ENCODE data around the gene SLC37A1. TPM values are rescaled to one million over a fixed set of nuclear protein-coding genes. Genes with fewer than 3 reads are reported as not detected.

Gene SLC37A1
- total RNA-seq, 1 experiment from 2014 or later, result 23.5 TPM

GRCh38 chr21:42489991-42490390, 23.7 kb upstream of the SLC37A1 start:
- Histone ChIP-seq H4K20me1 (ENCODE audit: insufficient read depth) (no peaks in the 10 kb centered on the region), H3K4me2 (no peak overlapping the region), H3K27me3 (ENCODE audit: insufficient read depth, low read depth) (no peaks in the 10 kb centered on the region), H2AFZ (no peak overlapping the region), H3K9me2 (ENCODE audit: insufficient read depth) (no peaks in the 10 kb centered on the region), H3K79me2 (ENCODE audit: low read depth) (no peaks in the 10 kb centered on the region), H3K9me3 (ENCODE audit: insufficient read depth, low read depth) (no peaks in the 10 kb centered on the region), H3K4me1 (replicated peaks; ENCODE audit: insufficient read depth) (peaks cover 1% of the 10 kb centered on the region; the same call in 1 of the 2 replicates), H3F3A (ENCODE audit: insufficient read depth, low read depth) (no peaks in the 10 kb centered on the region), H3K36me3 (ENCODE audit: low read depth) (no peaks in the 10 kb centered on the region), H3K27ac (no peak overlapping the region), H3K4me3 (no peak overlapping the region)
- TF ChIP-seq CTCF (conservative IDR thresholded peaks at IDR 0.05) (no peak), EZH2 (IDR thresholded peaks at IDR 0.05; ENCODE audit: low read depth) (no peak)
- BruUV-seq (replicated peaks), result no TSS peak
- no peak for DNase-seq
- CTCF ChIA-PET, result no interaction called here
- intact Hi-C loops (cut with micrococcal nuclease; ENCODE audit: unreplicated experiment), result no loop called here
- POLR2A ChIA-PET (ENCODE audit: unreplicated experiment), result no interaction called here

- no peaks in the 10 kb centered on the region for H3K9me3 ChIP-seq (ENCODE audit: insufficient read depth, low read depth)
- DNase-seq, result no peak
- no peaks in the 10 kb centered on the region for H3F3A ChIP-seq (ENCODE audit: insufficient read depth, low read depth)
- no peaks in the 10 kb centered on the region for H3K27me3 ChIP-seq (ENCODE audit: insufficient read depth, low read depth)
- H3K4me1 ChIP-seq (replicated peaks; ENCODE audit: insufficient read depth), result peaks cover 8% of the 10 kb centered on the region; the same call in 1 of the 2 replicates
- H3K79me2 ChIP-seq (ENCODE audit: low read depth), result no peaks in the 10 kb centered on the region
- POLR2A ChIA-PET (ENCODE audit: unreplicated experiment), result no interaction called here
- no peaks in the 10 kb centered on the region for H3K9me2 ChIP-seq (ENCODE audit: insufficient read depth)
- intact Hi-C loops (cut with micrococcal nuclease; ENCODE audit: unreplicated experiment), result no loop called here
- no peaks in the 10 kb centered on the region for H4K20me1 ChIP-seq (ENCODE audit: insufficient read depth)
- TF ChIP-seq EZH2 (IDR thresholded peaks at IDR 0.05; ENCODE audit: low read depth) (no peak), CTCF (conservative IDR thresholded peaks at IDR 0.05) (no peak)
- H3K4me3 ChIP-seq, result no peak overlapping the region
- no peaks in the 10 kb centered on the region for H3K36me3 ChIP-seq (ENCODE audit: low read depth)
- no peak overlapping the region for H3K27ac ChIP-seq
- CTCF ChIA-PET, result no interaction called here
- BruUV-seq (replicated peaks), result no TSS peak
- no peak overlapping the region for H2AFZ ChIP-seq
- no peak overlapping the region for H3K4me2 ChIP-seq
Observed at GRCh38 chr21:42490720-42491119, 22.9 kb upstream of the SLC37A1 start.

- Histone ChIP-seq H3K4me3 (no peak overlapping the region), H2AFZ (no peak overlapping the region), H3K36me3 (ENCODE audit: low read depth) (no peaks in the 10 kb centered on the region), H3K9me3 (ENCODE audit: insufficient read depth, low read depth) (no peaks in the 10 kb centered on the region), H3K4me1 (replicated peaks; ENCODE audit: insufficient read depth) (peaks cover 8% of the 10 kb centered on the region; the same call in 1 of the 2 replicates), H3F3A (ENCODE audit: insufficient read depth, low read depth) (no peaks in the 10 kb centered on the region), H3K79me2 (ENCODE audit: low read depth) (no peaks in the 10 kb centered on the region), H3K27ac (no peak overlapping the region), H3K4me2 (no peak overlapping the region), H3K9me2 (ENCODE audit: insufficient read depth) (no peaks in the 10 kb centered on the region), H4K20me1 (ENCODE audit: insufficient read depth) (no peaks in the 10 kb centered on the region), H3K27me3 (ENCODE audit: insufficient read depth, low read depth) (no peaks in the 10 kb centered on the region)
- intact Hi-C loops (cut with micrococcal nuclease; ENCODE audit: unreplicated experiment), result no loop called here
- no peak for DNase-seq
- no TSS peak for BruUV-seq (replicated peaks)
- TF ChIP-seq CTCF (conservative IDR thresholded peaks at IDR 0.05) (no peak), EZH2 (IDR thresholded peaks at IDR 0.05; ENCODE audit: low read depth) (no peak)
- POLR2A ChIA-PET (ENCODE audit: unreplicated experiment), result no interaction called here
- CTCF ChIA-PET, result no interaction called here
Observed at GRCh38 chr21:42491328-42491727, 22.3 kb upstream of the SLC37A1 start.
